H1 (cell line): Measurements from ENCODE around the gene HAVCR2. TPM values are rescaled to one million over a fixed set of nuclear protein-coding genes. Genes with fewer than 3 reads are reported as not detected.

Experiments
- CTCF ChIA-PET: fragments of 300-600 bp; sonication (Branson Sonifier 250); formaldehyde crosslinking; loops from one replicate; lab custom pipeline; 2021; ENCODE audit not compliant: partially characterized antibody; lab: Charles Lee
- POLR2A ChIA-PET: fragments of 300-600 bp; sonication (Branson Sonifier 250); formaldehyde crosslinking; loops from one replicate; lab custom pipeline; 2021; ENCODE audit warnings: inconsistent platforms; ENCODE audit not compliant: partially characterized antibody; lab: Charles Lee
- DNase-seq, 2 experiments: peaks; one replicate each; pipeline versions ENCODE4 v3.0.0 to v3.0.0-alpha.2; 2010 to 2022; ENCODE audit warnings: low spot score in 2 of 2, low read depth in 1 of 2, mixed read lengths in 1 of 2
- FAIRE-seq: peaks from 2 replicates; lab custom pipeline; 2011; peaks lifted over from hg19 to GRCh38; lab: Jason Lieb, UNC
- H2AFZ ChIP-seq: 2 replicates; pipeline ENCODE4 v1.8.1; 2012; ENCODE audit warnings: low read length, inconsistent platforms
- H2AK5ac ChIP-seq: 2 replicates; pipeline ENCODE4 v1.6.1; 2013; ENCODE audit warnings: low read depth, low read length
- H2BK120ac ChIP-seq: replicated peaks from 2 replicates; pipeline ENCODE3; 2013; ENCODE audit warnings: low read depth, low read length, inconsistent platforms
- H2BK12ac ChIP-seq: 2 replicates; pipeline ENCODE4 v1.6.1; 2013; ENCODE audit warnings: low read depth, low read length
- H2BK15ac ChIP-seq: 2 replicates; pipeline ENCODE4 v1.6.1; 2013; ENCODE audit warnings: low read length
- H2BK20ac ChIP-seq: 2 replicates; pipeline ENCODE4 v1.6.1; 2013; ENCODE audit warnings: low read length
- H2BK5ac ChIP-seq: 2 replicates; pipeline ENCODE4 v1.6.1; 2013; ENCODE audit warnings: low read depth, low read length
- H3K14ac ChIP-seq: 2 replicates; pipeline ENCODE4 v1.6.1; 2013; ENCODE audit warnings: inconsistent platforms; ENCODE audit not compliant: insufficient read length
- H3K18ac ChIP-seq: 2 replicates; pipeline ENCODE4 v1.6.1; 2013; ENCODE audit warnings: low read length; ENCODE audit errors: extremely low read depth
- H3K23ac ChIP-seq: 2 replicates; pipeline ENCODE4 v1.6.1; 2013; ENCODE audit warnings: inconsistent platforms; ENCODE audit not compliant: insufficient read length
- H3K23me2 ChIP-seq: 2 replicates; pipeline ENCODE4 v1.6.1; 2013; ENCODE audit warnings: low read depth, low read length
- H3K27ac ChIP-seq: 2 replicates; pipeline ENCODE4 v1.6.1; 2011; ENCODE audit warnings: low read depth, low read length, inconsistent platforms
- H3K27me3 ChIP-seq, 4 experiments: replicated peaks in 1 of 4; 1 replicate in 1 of 4; 2 replicates in 3 of 4; pipeline versions ENCODE4 v1.6.1 to v1.8.1; 2011 to 2013; ENCODE audit warnings: low read length in 3 of 4, mild to moderate bottlenecking in 3 of 4, inconsistent platforms in 2 of 4, mixed read lengths in 2 of 4, moderate library complexity in 1 of 4; ENCODE audit not compliant: control insufficient read depth in 3 of 4, insufficient read depth in 3 of 4; ENCODE audit errors: extremely low read depth in 1 of 4
- H3K36me3 ChIP-seq, 4 experiments: 2 replicates each; pipeline versions ENCODE4 v1.6.1 to v1.8.1; 2011 to 2013; ENCODE audit warnings: mild to moderate bottlenecking in 4 of 4, low read length in 3 of 4, moderate library complexity in 2 of 4, control low read depth in 1 of 4, inconsistent platforms in 1 of 4; ENCODE audit not compliant: insufficient read depth in 4 of 4, control insufficient read depth in 2 of 4
- H3K4ac ChIP-seq: replicated peaks from 2 replicates; pipeline ENCODE3; 2013; ENCODE audit warnings: low read length, low read depth, mixed read lengths, inconsistent platforms; ENCODE audit not compliant: insufficient read length
- H3K4me1 ChIP-seq, 4 experiments: replicated peaks in 1 of 4; 1 replicate in 1 of 4; 2 replicates in 3 of 4; pipeline versions ENCODE4 v1.6.1 to v1.8.1; 2011 to 2013; ENCODE audit warnings: low read length in 3 of 4, inconsistent platforms in 2 of 4, mixed read lengths in 1 of 4; ENCODE audit not compliant: insufficient read depth in 4 of 4, control insufficient read depth in 3 of 4
- H3K4me2 ChIP-seq, 2 experiments: 2 replicates each; pipeline versions ENCODE4 v1.6.1 to v1.8.1; 2011 to 2013; ENCODE audit warnings: low read depth in 2 of 2, low read length in 2 of 2, control low read depth in 1 of 2, inconsistent platforms in 1 of 2, mild to moderate bottlenecking in 1 of 2; ENCODE audit not compliant: insufficient read depth in 1 of 2
- H3K4me3 ChIP-seq, 4 experiments: fragments of 200-600, 300-600 bp in 1 of 4; sonication (generic), shearing (Covaris generic), sonication (Bioruptor Twin) in 1 of 4; 2 replicates each; pipeline versions ENCODE4 v1.5.1 to v1.8.1; 2011 to 2016; ENCODE audit warnings: low read length in 4 of 4, low read depth in 3 of 4, control low read depth in 2 of 4, inconsistent platforms in 2 of 4, mild to moderate bottlenecking in 2 of 4, mixed read lengths in 1 of 4, moderate library complexity in 1 of 4; ENCODE audit not compliant: insufficient read depth in 2 of 4; ENCODE audit errors: extremely low read depth in 1 of 4
- H3K56ac ChIP-seq: replicated peaks from 2 replicates; pipeline ENCODE3; 2013; ENCODE audit warnings: low read depth, mild to moderate bottlenecking, mixed read lengths, low read length, inconsistent platforms; ENCODE audit not compliant: insufficient read length
- H3K79me1 ChIP-seq: 2 replicates; pipeline ENCODE4 v1.6.1; 2013; ENCODE audit warnings: low read depth, low read length, control low read depth
- H3K79me2 ChIP-seq, 2 experiments: 2 replicates each; pipeline versions ENCODE4 v1.6.1 to v1.8.1; 2012 to 2013; ENCODE audit warnings: low read length in 2 of 2, mild to moderate bottlenecking in 2 of 2, inconsistent platforms in 1 of 2; ENCODE audit not compliant: insufficient read depth in 2 of 2, control insufficient read depth in 1 of 2
- H3K9ac ChIP-seq, 4 experiments: replicated peaks in 1 of 4; 1 replicate in 1 of 4; 2 replicates in 3 of 4; pipeline versions ENCODE4 v1.6.1 to v1.8.1; 2011 to 2013; ENCODE audit warnings: low read depth in 3 of 4, low read length in 3 of 4, control low read depth in 2 of 4, mild to moderate bottlenecking in 2 of 4, moderate library complexity in 2 of 4, inconsistent platforms in 1 of 4; ENCODE audit errors: extremely low read depth in 1 of 4
- H3K9me3 ChIP-seq, 2 experiments: 2 replicates each; pipeline versions ENCODE4 v1.6.1 to v1.8.1; 2012 to 2013; ENCODE audit warnings: mild to moderate bottlenecking in 2 of 2, moderate library complexity in 2 of 2, control low read depth in 1 of 2, inconsistent platforms in 1 of 2, low read depth in 1 of 2, low read length in 1 of 2, mixed read lengths in 1 of 2; ENCODE audit not compliant: insufficient read depth in 2 of 2
- H4K20me1 ChIP-seq, 2 experiments: replicated peaks in 1 of 2; 2 replicates each; pipeline versions ENCODE3 to v1.8.1; 2011 to 2013; ENCODE audit warnings: inconsistent platforms in 2 of 2, low read length in 2 of 2, mild to moderate bottlenecking in 1 of 2; ENCODE audit not compliant: insufficient read depth in 2 of 2, control insufficient read depth in 1 of 2
- H4K5ac ChIP-seq: 2 replicates; pipeline ENCODE4 v1.6.1; 2013; ENCODE audit warnings: low read length, low read depth, mixed read lengths, inconsistent platforms; ENCODE audit not compliant: insufficient read length
- H4K8ac ChIP-seq: 2 replicates; pipeline ENCODE4 v1.8.0; 2013; ENCODE audit warnings: mild to moderate bottlenecking, moderate library complexity, low read length, inconsistent platforms; ENCODE audit not compliant: insufficient read depth; ENCODE audit errors: extremely low read depth
- H4K91ac ChIP-seq: replicated peaks from 2 replicates; pipeline ENCODE3; 2013; ENCODE audit warnings: low read length, mixed read lengths, inconsistent platforms; ENCODE audit not compliant: insufficient read length
- BRCA1 ChIP-seq: IDR thresholded peaks from 2 replicates; pipeline ENCODE4 v1.6.1; 2012; ENCODE audit warnings: low read depth, low read length, improper control_type of control experiment
- GABPA ChIP-seq: IDR thresholded peaks from 2 replicates; pipeline ENCODE4 v1.6.1; 2011; ENCODE audit warnings: mild to moderate bottlenecking, low read length, moderate library complexity, borderline replicate concordance; ENCODE audit not compliant: insufficient read depth
- HDAC6 ChIP-seq: IDR thresholded peaks from one replicate; pipeline ENCODE4 v1.7.1; 2012; ENCODE audit warnings: low read depth, mild to moderate bottlenecking, inconsistent platforms, low read length, moderate library complexity
- KDM1A ChIP-seq: fragments of 200-600, 300-600 bp; sonication (generic); IDR thresholded peaks from 2 replicates; pipeline ENCODE4 v1.7.1; 2016; ENCODE audit warnings: mild to moderate bottlenecking, low read length, borderline replicate concordance
- SIRT6 ChIP-seq: IDR thresholded peaks from one replicate; pipeline ENCODE4 v1.7.1; 2012; ENCODE audit warnings: low read length, inconsistent platforms
- SP1 ChIP-seq: IDR thresholded peaks from 2 replicates; pipeline ENCODE4 v1.6.1; 2011; ENCODE audit warnings: low read depth, low read length
- WGBS, 2 experiments: shearing (Covaris generic) in 1 of 2; methylation state at CpG; one replicate each; pipeline versions ENCODE4 v1.1.6 to v1.1.7; 2013 to 2015; ENCODE audit warnings: low lambda C conversion rate in 2 of 2, mixed read lengths in 2 of 2, inconsistent platforms in 1 of 2, low coverage in 1 of 2, missing lambda C conversion rate in 1 of 2; ENCODE audit not compliant: insufficient replicate concordance in 2 of 2, insufficient coverage in 1 of 2, insufficient read length in 1 of 2; ENCODE audit errors: extremely low coverage in 1 of 2, missing lambda C conversion rate in 1 of 2; 5-methylcytosine and 5-hydroxymethylcytosine counted together
- long read RNA-seq, 2 experiments: library from RNA in 1 of 2; library from capped mRNA in 1 of 2; stranded (forward); transcript quantifications; one replicate each; pipeline ENCODE4 v2.0.0, GENCODE V29; 2021; ENCODE audit warnings: inconsistent platforms in 1 of 2
- polyA minus RNA-seq, 3 experiments: library from RNA; depleted of rRNA, polyadenylated mRNA; stranded (reverse); fragments of >200 nt; gene quantifications; 1 replicate in 2 of 3; 2 replicates in 1 of 3; pipeline ENCODE4 v1.2.3, GENCODE V29; 2011
- polyA plus RNA-seq, 7 experiments: library from polyadenylated mRNA; depleted of rRNA in 3 of 7; stranded (reverse) in 5 of 7; unstranded in 2 of 7; fragments of >200 nt in 5 of 7; fragments of 200-250 nt in 2 of 7; gene quantifications; 1 replicate in 5 of 7; 2 replicates in 1 of 7; 4 replicates in 1 of 7; pipeline versions ENCODE4 v1.2.1 to v1.2.3, GENCODE V29; 2011 to 2013; ENCODE audit warnings: missing spikeins in 2 of 7, mixed read lengths in 2 of 7
- total RNA-seq: library from RNA; stranded (reverse); fragmentation: NEBNext Ultra II Directional; extraction: Animal tissue kit (Norgen Biotek cat#: 25700); gene quantifications from 2 replicates; pipeline ENCODE4 v1.2.1, GENCODE V29; 2021

HAVCR2 gene
- total RNA-seq (0.11 TPM in 1 of 2 replicates, not detected in the other), polyA plus RNA-seq (2011; rRNA removed) (0.03 and 0.06 TPM in 2 replicates), polyA minus RNA-seq (2011; rRNA and poly(A)+ RNA removed) (0.06 and 0.34 TPM in 2 replicates)
- polyA plus RNA-seq (2011; cell fraction: cytosol; rRNA removed), result 0.17 TPM
- 0.19 TPM for polyA plus RNA-seq (2011; cell fraction: nucleus; rRNA removed)
- 0.11 to 0.12 TPM in 2 of 4 replicates, not detected in the others for polyA plus RNA-seq (2012, experiment 1 of 2)
- polyA plus RNA-seq (2012, experiment 2 of 2), result not detected
- polyA plus RNA-seq (2013, experiment 1 of 2), result 0.04 TPM
- 0.11 TPM for polyA plus RNA-seq (2013, experiment 2 of 2)
- polyA minus RNA-seq (2011; cell fraction: cytosol; rRNA and poly(A)+ RNA removed), result not detected
- not detected for polyA minus RNA-seq (2011; cell fraction: nucleus; rRNA and poly(A)+ RNA removed)
- long read RNA-seq, experiment 1, result 0 reads
- long read RNA-seq, experiment 2, result 0 reads

- H3K27me3 ChIP-seq, result no peaks in the 10 kb centered on the region
- no peak within 1 kb of the TSS for H4K5ac ChIP-seq
- H3K4me2 ChIP-seq, result no peak within 1 kb of the TSS
- no peak within 1 kb of the TSS for H2AFZ ChIP-seq
- H2BK5ac ChIP-seq, result no peak within 1 kb of the TSS
- no peaks in the 10 kb centered on the region for H3K9me3 ChIP-seq
- no peak within 1 kb of the TSS for H3K9ac ChIP-seq
- H4K20me1 ChIP-seq, result no peaks in the 10 kb centered on the region
- H3K14ac ChIP-seq, result no peak within 1 kb of the TSS
- no peak within 1 kb of the TSS for H2AK5ac ChIP-seq
- POLR2A ChIA-PET, result no interaction called here
- H3K23me2 ChIP-seq, result no peaks in the 10 kb centered on the region
- no peak for FAIRE-seq
- no peak within 1 kb of the TSS for H4K8ac ChIP-seq
- TF ChIP-seq GABPA (no peak), KDM1A (no peak), HDAC6 (no peak), BRCA1 (no peak), SP1 (no peak), SIRT6 (no peak)
- TF ChIP-seq, all 59 proteins: peak for 0
- H3K79me2 ChIP-seq, result no peaks in the 10 kb centered on the region
- no peak within 1 kb of the TSS for H3K27ac ChIP-seq
- H3K4ac ChIP-seq, result no peak within 1 kb of the TSS
- no peak within 1 kb of the TSS for H2BK12ac ChIP-seq
- DNase-seq, result no peak
- WGBS, 2 experiments, result 94% methylated on average over 4 of the region's 4 CpGs; no CpG with 5 or more reads in 1 of the 2 experiments
- H2BK120ac ChIP-seq, result no peak within 1 kb of the TSS
- H3K18ac ChIP-seq, result no peak within 1 kb of the TSS
- no peaks in the 10 kb centered on the region for H3K79me1 ChIP-seq
- H3K23ac ChIP-seq, result no peak within 1 kb of the TSS
- no peaks in the 10 kb centered on the region for H3K4me1 ChIP-seq
- H3K36me3 ChIP-seq, result no peaks in the 10 kb centered on the region
- CTCF ChIA-PET, result interaction anchor here (0.8 to 1.4 kb wide), 2 partner anchors 9 to 82 kb away, joined by 3 to 4 read pairs; no protein-coding TSS in a partner anchor
- no peak within 1 kb of the TSS for H2BK15ac ChIP-seq
- no peak within 1 kb of the TSS for H4K91ac ChIP-seq
- no peak within 1 kb of the TSS for H3K56ac ChIP-seq
- no peak within 1 kb of the TSS for H3K4me3 ChIP-seq
- no peak within 1 kb of the TSS for H2BK20ac ChIP-seq
Observed at GRCh38 chr5:157108976-157109375, at the start of gene HAVCR2. Gene HAVCR2, minus strand, starts transcription at chr5:157109044. Its CDS starts 61 bp downstream, at chr5:157108983.
